DND-41 (cell line): ENCODE data around the gene SMPD2.

ENCODE experiments used
- ATAC-seq: fragments of 200-7000 bp; cut with Tn5 transposase; 3 replicates; pipeline ENCODE4 v1.9.1; 2021; ENCODE audit warnings: low read depth; ENCODE audit not compliant: insufficient read depth
- DNase-seq: peaks from one replicate; pipeline ENCODE4 v3.0.0-alpha.2; 2020
- H2AFZ ChIP-seq: 2 replicates; pipeline ENCODE4 v1.6.0; 2012; ENCODE audit warnings: low read depth, low read length
- H3K27ac ChIP-seq: 2 replicates; pipeline ENCODE4 v1.5.1; 2012; ENCODE audit warnings: low read length, inconsistent platforms
- H3K27me3 ChIP-seq: fragments of 200-600 bp; sonication (generic); 2 replicates; pipeline ENCODE4 v1.6.0; 2012; ENCODE audit warnings: low read length, mild to moderate bottlenecking, inconsistent platforms; ENCODE audit not compliant: insufficient read depth, poor library complexity
- H3K36me3 ChIP-seq: 2 replicates; pipeline ENCODE4 v1.5.1; 2012; ENCODE audit warnings: low read length, inconsistent platforms; ENCODE audit not compliant: insufficient read depth
- H3K4me1 ChIP-seq: 2 replicates; pipeline ENCODE4 v1.5.1; 2012; ENCODE audit warnings: mild to moderate bottlenecking, low read length; ENCODE audit not compliant: insufficient read depth
- H3K4me2 ChIP-seq: 2 replicates; pipeline ENCODE4 v1.6.0; 2012; ENCODE audit warnings: mild to moderate bottlenecking, moderate library complexity, low read length, inconsistent platforms; ENCODE audit not compliant: insufficient read depth
- H3K4me3 ChIP-seq, 2 experiments: fragments of 200-600 bp in 1 of 2; shearing (Covaris generic) in 1 of 2; 2 replicates each; pipeline ENCODE4 v1.5.1; 2012 to 2016; ENCODE audit warnings: inconsistent platforms in 2 of 2, low read length in 2 of 2, mild to moderate bottlenecking in 2 of 2, low read depth in 1 of 2, moderate library complexity in 1 of 2
- H3K79me2 ChIP-seq: 2 replicates; pipeline ENCODE4 v1.6.0; 2012; ENCODE audit warnings: low read length, inconsistent platforms; ENCODE audit not compliant: insufficient read depth
- H3K9ac ChIP-seq: 2 replicates; pipeline ENCODE4 v1.6.0; 2012; ENCODE audit warnings: low read depth, mild to moderate bottlenecking, inconsistent platforms, low read length, moderate library complexity
- H3K9me3 ChIP-seq: 2 replicates; pipeline ENCODE4 v1.5.1; 2012; ENCODE audit warnings: low read length, moderate library complexity, mild to moderate bottlenecking, inconsistent platforms; ENCODE audit not compliant: insufficient read depth, severe bottlenecking
- H4K20me1 ChIP-seq: 2 replicates; pipeline ENCODE4 v1.6.0; 2012; ENCODE audit warnings: low read length; ENCODE audit not compliant: insufficient read depth
- CTCF ChIP-seq: IDR thresholded peaks from 2 replicates; pipeline ENCODE4 v1.5.1; 2012; ENCODE audit warnings: borderline replicate concordance, low read length, moderate library complexity, mild to moderate bottlenecking; ENCODE audit not compliant: poor library complexity, severe bottlenecking; ENCODE audit errors: extremely low read depth
- EZH2 ChIP-seq: IDR thresholded peaks from 3 replicates; pipeline ENCODE4 v1.6.1; 2012; ENCODE audit warnings: borderline replicate concordance, low read depth, mild to moderate bottlenecking, moderate library complexity, low read length, inconsistent platforms; ENCODE audit not compliant: severe bottlenecking

SMPD2 gene

GRCh38 chr6:109450801-109451200 lies 10.3 kb downstream of the SMPD2 start:
- H3K4me1 ChIP-seq = peaks cover 31% of the 10 kb centered on the region
- H3K4me3 ChIP-seq = no peak overlapping the region
- H3K27me3 ChIP-seq = no peaks in the 10 kb centered on the region
- TF ChIP-seq CTCF (no peak), EZH2 (no peak)
- H3K4me2 ChIP-seq = no peak overlapping the region
- DNase-seq (no peak), ATAC-seq (no peak)
- H3K9ac ChIP-seq = no peak overlapping the region
- H3K27ac ChIP-seq = no peak overlapping the region
- H2AFZ ChIP-seq = no peak overlapping the region
- H3K36me3 ChIP-seq = peaks cover 45% of the 10 kb centered on the region
- peaks cover 19% of the 10 kb centered on the region for H4K20me1 ChIP-seq
- no peaks in the 10 kb centered on the region for H3K9me3 ChIP-seq
- 0 out of 2 replicates have a peak, but pooled peaks cover 2% of the 10 kb centered on the region for H3K79me2 ChIP-seq

- no peak for DNase-seq
- Histone ChIP-seq H3K27ac (no peak overlapping the region), H3K4me1 (peaks cover 37% of the 10 kb centered on the region), H3K4me2 (no peak overlapping the region), H3K4me3 (no peak overlapping the region), H3K79me2 (0 out of 2 replicates have a peak, but pooled peaks cover 2% of the 10 kb centered on the region), H2AFZ (no peak overlapping the region), H3K27me3 (no peaks in the 10 kb centered on the region), H3K9me3 (no peaks in the 10 kb centered on the region), H4K20me1 (peaks cover 19% of the 10 kb centered on the region), H3K36me3 (peaks cover 39% of the 10 kb centered on the region), H3K9ac (no peak overlapping the region)
- TF ChIP-seq EZH2 = no peak
- TF ChIP-seq CTCF = no peak
- no peak for ATAC-seq
Measured at GRCh38 chr6:109451376-109451775, 10.9 kb downstream of the SMPD2 start.

- Histone ChIP-seq H3K4me3 (no peak overlapping the region), H3K79me2 (0 out of 2 replicates have a peak, but pooled peaks cover 2% of the 10 kb centered on the region), H3K36me3 (peaks cover 31% of the 10 kb centered on the region), H3K4me2 (no peak overlapping the region), H3K9ac (no peak overlapping the region), H2AFZ (no peak overlapping the region), H3K9me3 (no peaks in the 10 kb centered on the region), H3K27me3 (no peaks in the 10 kb centered on the region), H4K20me1 (peaks cover 19% of the 10 kb centered on the region), H3K4me1 (peaks cover 39% of the 10 kb centered on the region), H3K27ac (no peak overlapping the region)
- no peak for ATAC-seq
- no peak for TF ChIP-seq CTCF
- no peak for TF ChIP-seq EZH2
- DNase-seq = no peak
Measured at GRCh38 chr6:109452181-109452580, 11.7 kb downstream of the SMPD2 start.

- Histone ChIP-seq H3K27me3 (no peaks in the 10 kb centered on the region), H3K4me3 (no peak overlapping the region), H3K4me2 (0 out of 2 replicates have a peak overlapping the region, but pooled peaks have one; percentile 94), H2AFZ (no peak overlapping the region), H3K27ac (peak overlapping the region; percentile 12; the same call in 1 of the 2 replicates), H3K9ac (no peak overlapping the region), H4K20me1 (peaks cover 19% of the 10 kb centered on the region), H3K79me2 (0 out of 2 replicates have a peak, but pooled peaks cover 2% of the 10 kb centered on the region), H3K9me3 (no peaks in the 10 kb centered on the region), H3K36me3 (peaks cover 30% of the 10 kb centered on the region), H3K4me1 (peaks cover 39% of the 10 kb centered on the region)
- TF ChIP-seq EZH2 (no peak), CTCF (no peak)
- ATAC-seq (no peak), DNase-seq (no peak)
Measured at GRCh38 chr6:109453156-109453555, 12.6 kb downstream of the SMPD2 start.
